GM18526 (cell line): Measurements from ENCODE around the gene EHMT1.

ENCODE experiments used
- POLR2A ChIP-seq: IDR thresholded peaks from 3 replicates; pipeline ENCODE4 v1.6.1; 2011; ENCODE audit not compliant: insufficient read length; ENCODE audit errors: extremely low read depth

Gene EHMT1

GRCh38 chr9:137618105-137619067 is at the start of gene EHMT1:
Gene EHMT1, plus strand, starts transcription at chr9:137619005. Its CDS starts 24 bp downstream, at chr9:137619029.
- TF ChIP-seq POLR2A, result peak; percentile 69

GRCh38 chr9:137569609-137570203 is 49.1 kb upstream of the EHMT1 start:
- no peak for TF ChIP-seq POLR2A

GRCh38 chr9:137570566-137570965 is 48.2 kb upstream of the EHMT1 start:
- TF ChIP-seq POLR2A, result no peak

GRCh38 chr9:137574192-137574591 is 44.6 kb upstream of the EHMT1 start:
- TF ChIP-seq POLR2A, result no peak

- TF ChIP-seq POLR2A, result no peak
These were observed 43.5 kb upstream of the EHMT1 start for GRCh38 chr9:137575364-137575715.

GRCh38 chr9:137575716-137576411 is 42.9 kb upstream of the EHMT1 start:
- no peak for TF ChIP-seq POLR2A

- peak; percentile 83 for TF ChIP-seq POLR2A
These were observed 40.1 kb upstream of the EHMT1 start, which contains the start of gene DPH7 for GRCh38 chr9:137578518-137579258. Gene DPH7, minus strand, starts transcription at chr9:137578925. Its CDS starts 148 bp downstream, at chr9:137578777.

GRCh38 chr9:137579259-137579604 is 39.6 kb upstream of the EHMT1 start:
- no peak for TF ChIP-seq POLR2A

- no peak for TF ChIP-seq POLR2A
These were observed 38.4 kb upstream of the EHMT1 start for GRCh38 chr9:137580209-137580953.

GRCh38 chr9:137580954-137581322 is 37.9 kb upstream of the EHMT1 start:
- TF ChIP-seq POLR2A, result no peak

GRCh38 chr9:137581361-137582285 is 37.2 kb upstream of the EHMT1 start:
- TF ChIP-seq POLR2A, result no peak

- TF ChIP-seq POLR2A, result no peak
These were observed 36.4 kb upstream of the EHMT1 start for GRCh38 chr9:137582286-137582860.

GRCh38 chr9:137583347-137583746 is 35.5 kb upstream of the EHMT1 start:
- no peak for TF ChIP-seq POLR2A
